Measurements from ENCODE around the gene AOAH. TPM values are rescaled to one million over a fixed set of nuclear protein-coding genes. Genes with fewer than 3 reads are reported as not detected.

Gene AOAH
- total and polyA plus RNA-seq, 2 donors, result 23.5 to 47.1 TPM

DNA sequence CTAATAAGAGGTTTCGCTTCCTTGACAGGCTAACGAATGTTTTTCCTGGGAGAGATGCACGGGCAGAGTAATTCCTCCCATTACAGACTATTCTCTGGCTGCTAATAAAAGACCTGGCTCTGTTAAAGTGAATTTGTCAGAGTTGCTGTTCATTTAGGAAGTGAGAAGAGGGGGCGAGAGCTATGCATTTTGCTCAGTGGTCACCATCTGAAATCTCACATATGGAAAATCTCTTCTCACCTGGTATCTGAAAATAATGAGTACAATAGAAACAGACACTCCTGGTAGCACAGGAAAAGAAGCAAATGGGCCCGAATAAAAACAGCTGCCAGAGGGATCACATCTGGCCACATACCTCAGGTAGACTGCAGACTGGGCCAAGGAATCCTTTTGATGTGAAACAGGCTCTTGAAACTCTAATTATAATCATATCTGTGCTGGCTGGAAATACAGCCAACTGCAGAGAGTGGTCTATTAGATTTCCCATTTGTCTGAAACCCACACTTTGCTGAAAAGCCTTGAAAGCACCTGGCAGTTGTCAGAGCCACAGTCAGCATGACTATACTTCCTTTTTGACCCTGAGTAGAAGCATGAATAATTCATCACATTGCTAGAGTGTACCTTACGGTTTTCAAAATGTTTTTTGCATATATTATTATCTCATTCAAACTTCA is 33.6 kb downstream of the AOAH start:
- Histone ChIP-seq H3K27ac (ENCODE audit: low read depth in 1 of 2, low read length in 1 of 2) (no peak overlapping the region), H3K4me3 (ENCODE audit: low read length in 2 of 2) (no peak overlapping the region), H3K27me3 (ENCODE audit: control insufficient read depth in 2 of 2, insufficient read depth in 1 of 2, low read length in 1 of 2) (no peaks in the 10 kb centered on the region), H3K4me1 (ENCODE audit: control insufficient read depth in 2 of 2, insufficient read depth in 2 of 2, low read length in 2 of 2) (no peaks in the 10 kb centered on the region), H3K9me3 (ENCODE audit: control insufficient read depth in 2 of 2, insufficient read depth in 1 of 2, low read length in 1 of 2) (no peaks in the 10 kb centered on the region), H3K36me3 (ENCODE audit: control insufficient read depth in 2 of 2, insufficient read depth in 2 of 2, low read length in 1 of 2) (no peaks in the 10 kb centered on the region)
- DNase-seq (ENCODE audit: low read depth in 6 of 9, low spot score in 9 of 9), result no peak
- WGBS, result 78% methylated on average over 6 of the region's 6 CpGs

- Histone ChIP-seq H3K9me3 (ENCODE audit: control insufficient read depth in 2 of 2, insufficient read depth in 1 of 2, low read length in 1 of 2) (no peaks in the 10 kb centered on the region), H3K4me1 (ENCODE audit: control insufficient read depth in 2 of 2, insufficient read depth in 2 of 2, low read length in 2 of 2) (no peaks in the 10 kb centered on the region), H3K27ac (ENCODE audit: low read depth in 1 of 2, low read length in 1 of 2) (no peak overlapping the region), H3K36me3 (ENCODE audit: control insufficient read depth in 2 of 2, insufficient read depth in 2 of 2, low read length in 1 of 2) (no peaks in the 10 kb centered on the region), H3K4me3 (ENCODE audit: low read length in 2 of 2) (no peak overlapping the region), H3K27me3 (ENCODE audit: control insufficient read depth in 2 of 2, insufficient read depth in 1 of 2, low read length in 1 of 2) (no peaks in the 10 kb centered on the region)
- WGBS, result 98% methylated on average over 4 of the region's 4 CpGs
- no peak for DNase-seq (ENCODE audit: low read depth in 6 of 9, low spot score in 9 of 9)
Observed at GRCh38 chr7:36690041-36690440, 34.3 kb downstream of the AOAH start.

- no peak overlapping the region for H3K27ac ChIP-seq (ENCODE audit: low read depth in 1 of 2, low read length in 1 of 2)
- 86% methylated on average over 5 of the region's 5 CpGs for WGBS
- H3K9me3 ChIP-seq (ENCODE audit: control insufficient read depth in 2 of 2, insufficient read depth in 1 of 2, low read length in 1 of 2), result no peaks in the 10 kb centered on the region
- H3K27me3 ChIP-seq (ENCODE audit: control insufficient read depth in 2 of 2, insufficient read depth in 1 of 2, low read length in 1 of 2), result no peaks in the 10 kb centered on the region
- no peak for DNase-seq (ENCODE audit: low read depth in 6 of 9, low spot score in 9 of 9)
- no peak overlapping the region for H3K4me3 ChIP-seq (ENCODE audit: low read length in 2 of 2)
- H3K4me1 ChIP-seq (ENCODE audit: control insufficient read depth in 2 of 2, insufficient read depth in 2 of 2, low read length in 2 of 2), result no peaks in the 10 kb centered on the region
- H3K36me3 ChIP-seq (ENCODE audit: control insufficient read depth in 2 of 2, insufficient read depth in 2 of 2, low read length in 1 of 2), result no peaks in the 10 kb centered on the region
Observed at GRCh38 chr7:36686499-36686898, 37.8 kb downstream of the AOAH start.

- H3K27me3 ChIP-seq (ENCODE audit: control insufficient read depth in 2 of 2, insufficient read depth in 1 of 2, low read length in 1 of 2), result no peaks in the 10 kb centered on the region
- no peak for DNase-seq (ENCODE audit: low read depth in 6 of 9, low spot score in 9 of 9)
- no peaks in the 10 kb centered on the region for H3K9me3 ChIP-seq (ENCODE audit: control insufficient read depth in 2 of 2, insufficient read depth in 1 of 2, low read length in 1 of 2)
- H3K36me3 ChIP-seq (ENCODE audit: control insufficient read depth in 2 of 2, insufficient read depth in 2 of 2, low read length in 1 of 2), result no peaks in the 10 kb centered on the region
- no peaks in the 10 kb centered on the region for H3K4me1 ChIP-seq (ENCODE audit: control insufficient read depth in 2 of 2, insufficient read depth in 2 of 2, low read length in 2 of 2)
- 89% methylated on average over 3 of the region's 3 CpGs for WGBS
- H3K27ac ChIP-seq (ENCODE audit: low read depth in 1 of 2, low read length in 1 of 2), result no peak overlapping the region
- H3K4me3 ChIP-seq (ENCODE audit: low read length in 2 of 2), result no peak overlapping the region
Observed at GRCh38 chr7:36684954-36685353, 39.3 kb downstream of the AOAH start.

DNA sequence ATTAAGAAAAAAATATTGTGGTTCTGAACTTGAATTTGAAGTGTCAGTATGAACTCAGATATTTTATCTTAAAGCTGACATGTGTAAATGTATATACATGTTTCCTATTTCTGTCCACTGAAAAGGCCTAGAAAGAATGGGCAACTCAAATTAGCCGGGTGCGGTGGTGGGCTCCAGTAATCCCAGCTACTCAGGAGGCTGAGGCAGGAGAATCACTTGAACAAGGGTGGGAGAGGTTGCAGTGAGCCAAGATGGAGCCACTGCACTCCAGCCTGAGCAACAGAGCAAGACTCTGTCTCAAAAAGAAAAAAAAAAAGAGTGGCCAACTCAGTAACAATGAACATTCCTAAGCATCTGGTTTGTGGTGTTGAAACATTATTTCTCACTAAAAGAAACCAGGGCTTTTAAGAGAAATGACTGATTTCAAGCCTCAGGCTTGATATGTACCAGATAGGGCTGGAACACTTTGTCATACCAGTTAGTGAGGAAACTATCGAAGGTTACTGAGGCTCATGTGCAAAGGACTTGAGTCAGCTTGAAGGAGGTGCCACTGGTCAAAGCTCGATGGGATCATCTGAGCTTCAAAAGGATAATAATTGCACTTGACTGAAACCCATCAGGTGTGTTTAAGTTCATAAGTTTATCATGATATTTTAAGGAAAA is 40.5 kb downstream of the AOAH start:
- Histone ChIP-seq H3K27me3 (ENCODE audit: control insufficient read depth in 2 of 2, insufficient read depth in 1 of 2, low read length in 1 of 2) (no peaks in the 10 kb centered on the region), H3K4me1 (ENCODE audit: control insufficient read depth in 2 of 2, insufficient read depth in 2 of 2, low read length in 2 of 2) (no peaks in the 10 kb centered on the region), H3K4me3 (ENCODE audit: low read length in 2 of 2) (no peak overlapping the region), H3K36me3 (ENCODE audit: control insufficient read depth in 2 of 2, insufficient read depth in 2 of 2, low read length in 1 of 2) (no peaks in the 10 kb centered on the region), H3K9me3 (ENCODE audit: control insufficient read depth in 2 of 2, insufficient read depth in 1 of 2, low read length in 1 of 2) (no peaks in the 10 kb centered on the region), H3K27ac (ENCODE audit: low read depth in 1 of 2, low read length in 1 of 2) (no peak overlapping the region)
- 95% methylated on average over 4 of the region's 4 CpGs for WGBS
- no peak for DNase-seq (ENCODE audit: low read depth in 6 of 9, low spot score in 9 of 9)

- no peaks in the 10 kb centered on the region for H3K36me3 ChIP-seq (ENCODE audit: control insufficient read depth in 2 of 2, insufficient read depth in 2 of 2, low read length in 1 of 2)
- WGBS, result 95% methylated on average over 1 of the region's 1 CpG
- no peak overlapping the region for H3K4me3 ChIP-seq (ENCODE audit: low read length in 2 of 2)
- no peaks in the 10 kb centered on the region for H3K9me3 ChIP-seq (ENCODE audit: control insufficient read depth in 2 of 2, insufficient read depth in 1 of 2, low read length in 1 of 2)
- no peak for DNase-seq (ENCODE audit: low read depth in 6 of 9, low spot score in 9 of 9)
- no peak overlapping the region for H3K27ac ChIP-seq (ENCODE audit: low read depth in 1 of 2, low read length in 1 of 2)
- H3K4me1 ChIP-seq (ENCODE audit: control insufficient read depth in 2 of 2, insufficient read depth in 2 of 2, low read length in 2 of 2), result peaks cover 5 to 7% of the 10 kb centered on the region in 2 donors
- H3K27me3 ChIP-seq (ENCODE audit: control insufficient read depth in 2 of 2, insufficient read depth in 1 of 2, low read length in 1 of 2), result no peaks in the 10 kb centered on the region
Observed at GRCh38 chr7:36683111-36683510, 41.2 kb downstream of the AOAH start.

GRCh38 chr7:36682102-36682501 is 42.2 kb downstream of the AOAH start:
- Histone ChIP-seq H3K27me3 (ENCODE audit: control insufficient read depth in 2 of 2, insufficient read depth in 1 of 2, low read length in 1 of 2) (no peaks in the 10 kb centered on the region), H3K4me1 (ENCODE audit: control insufficient read depth in 2 of 2, insufficient read depth in 2 of 2, low read length in 2 of 2) (peaks cover 8 to 9% of the 10 kb centered on the region in 2 donors), H3K9me3 (ENCODE audit: control insufficient read depth in 2 of 2, insufficient read depth in 1 of 2, low read length in 1 of 2) (no peaks in the 10 kb centered on the region), H3K36me3 (ENCODE audit: control insufficient read depth in 2 of 2, insufficient read depth in 2 of 2, low read length in 1 of 2) (no peaks in the 10 kb centered on the region), H3K4me3 (ENCODE audit: low read length in 2 of 2) (no peak overlapping the region), H3K27ac (ENCODE audit: low read depth in 1 of 2, low read length in 1 of 2) (no peak overlapping the region)
- WGBS, result 95% methylated on average over 2 of the region's 2 CpGs
- DNase-seq (ENCODE audit: low read depth in 6 of 9, low spot score in 9 of 9), result no peak

GRCh38 chr7:36677769-36678437 is 46.4 kb downstream of the AOAH start:
- Histone ChIP-seq H3K27me3 (ENCODE audit: control insufficient read depth in 2 of 2, insufficient read depth in 1 of 2, low read length in 1 of 2) (no peaks in the 10 kb centered on the region), H3K4me1 (ENCODE audit: control insufficient read depth in 2 of 2, insufficient read depth in 2 of 2, low read length in 2 of 2) (peaks cover 8 to 9% of the 10 kb centered on the region in 2 donors), H3K36me3 (ENCODE audit: control insufficient read depth in 2 of 2, insufficient read depth in 2 of 2, low read length in 1 of 2) (no peaks in the 10 kb centered on the region), H3K27ac (ENCODE audit: low read depth in 1 of 2, low read length in 1 of 2) (peak overlapping the region; percentile 36 to 84), H3K4me3 (ENCODE audit: low read length in 2 of 2) (no peak overlapping the region), H3K9me3 (ENCODE audit: control insufficient read depth in 2 of 2, insufficient read depth in 1 of 2, low read length in 1 of 2) (no peaks in the 10 kb centered on the region)
- 83% methylated on average over 2 of the region's 2 CpGs for WGBS
- peak in 1 of 9 donors; percentile 36 for DNase-seq (ENCODE audit: low read depth in 6 of 9, low spot score in 9 of 9)

GRCh38 chr7:36673703-36674102 is 50.6 kb downstream of the AOAH start:
- DNase-seq (ENCODE audit: low read depth in 6 of 9, low spot score in 9 of 9), result no peak
- Histone ChIP-seq H3K4me3 (ENCODE audit: low read length in 2 of 2) (no peak overlapping the region), H3K27ac (ENCODE audit: low read depth in 1 of 2, low read length in 1 of 2) (no peak overlapping the region), H3K27me3 (ENCODE audit: control insufficient read depth in 2 of 2, insufficient read depth in 1 of 2, low read length in 1 of 2) (no peaks in the 10 kb centered on the region), H3K9me3 (ENCODE audit: control insufficient read depth in 2 of 2, insufficient read depth in 1 of 2, low read length in 1 of 2) (no peaks in the 10 kb centered on the region), H3K4me1 (ENCODE audit: control insufficient read depth in 2 of 2, insufficient read depth in 2 of 2, low read length in 2 of 2) (peaks cover 8 to 9% of the 10 kb centered on the region in 2 donors), H3K36me3 (ENCODE audit: control insufficient read depth in 2 of 2, insufficient read depth in 2 of 2, low read length in 1 of 2) (no peaks in the 10 kb centered on the region)
- over 99% methylated on average over 6 of the region's 6 CpGs for WGBS

Data from thymus (tissue), 11 donors.